Measurements from ENCODE around the gene KLHL8. TPM values are rescaled to one million over a fixed set of nuclear protein-coding genes. Genes with fewer than 3 reads are reported as not detected.
A peak's percentile ranks its signal among the peaks of the same experiment; 100 is the strongest.
"Not testable (repeated sequence)": the region's sequence is repeated elsewhere in the genome, so short reads cannot be mapped to it uniquely, and the experiment has no call there.

The KLHL8 gene
- total RNA-seq, 5 donors from 2014 or later (not counting 1 experiment from before 2014, with no cell fraction given) = 8.5 to 11.8 (median 9.8) TPM

GRCh38 chr4:87145934-87146333, 74.5 kb downstream of the KLHL8 start:
- H3K4me1 ChIP-seq (ENCODE audit: control insufficient read depth in 1 of 2, extremely low read depth in 1 of 2, insufficient read depth in 2 of 2, low read length in 2 of 2); H3K27ac ChIP-seq (ENCODE audit: low read length); POLR2A ChIA-PET; ATAC-seq (replicated peaks in 1 of 4); H3K9me3 Mint-ChIP-seq; H3K4me3 Mint-ChIP-seq; H3K4me1 Mint-ChIP-seq; H3K27me3 Mint-ChIP-seq; H3K27ac Mint-ChIP-seq; DNase-seq; H3K27me3 ChIP-seq (replicated peaks in 1 of 2; ENCODE audit: control insufficient read depth in 2 of 2, extremely low read depth in 1 of 2, insufficient read depth in 2 of 2, low read length in 1 of 2); H3K9me3 ChIP-seq; H3K4me3 ChIP-seq (ENCODE audit: control insufficient read depth in 1 of 2, extremely low read depth in 1 of 2, low read length in 1 of 2): not testable (repeated sequence)
- CTCF ChIA-PET = interaction anchor here (0.6 to 1.1 kb wide), 3 partner anchors 47 to 223 kb away, joined by 3 to 12 read pairs (median 3); no protein-coding TSS in a partner anchor
- peaks cover 0 to 13% of the 10 kb centered on the region in 2 donors for H3K36me3 ChIP-seq (ENCODE audit: control insufficient read depth in 2 of 2, extremely low read depth in 1 of 2, insufficient read depth in 1 of 2, low read length in 1 of 2)
- H3K36me3 Mint-ChIP-seq = peaks cover 19% of the 10 kb centered on the region
- 100% methylated on average over 1 of the region's 6 CpGs for WGBS (ENCODE audit: insufficient coverage)

- Histone ChIP-seq H3K36me3 (ENCODE audit: control insufficient read depth in 2 of 2, extremely low read depth in 1 of 2, insufficient read depth in 1 of 2, low read length in 1 of 2) (peaks cover 0 to 13% of the 10 kb centered on the region in 2 donors), H3K4me3 (ENCODE audit: control insufficient read depth in 1 of 2, extremely low read depth in 1 of 2, low read length in 1 of 2) (no peak overlapping the region), H3K4me1 (ENCODE audit: control insufficient read depth in 1 of 2, extremely low read depth in 1 of 2, insufficient read depth in 2 of 2, low read length in 2 of 2) (no peaks in the 10 kb centered on the region), H3K27me3 (replicated peaks in 1 of 2; ENCODE audit: control insufficient read depth in 2 of 2, extremely low read depth in 1 of 2, insufficient read depth in 2 of 2, low read length in 1 of 2) (no peaks in the 10 kb centered on the region), H3K9me3 (no peaks in the 10 kb centered on the region), H3K27ac (ENCODE audit: low read length) (no peak overlapping the region)
- CTCF ChIA-PET = no interaction called here
- Mint-ChIP-seq H3K9me3 (no peaks in the 10 kb centered on the region), H3K27me3 (no peaks in the 10 kb centered on the region), H3K27ac (peak overlapping the region in 1 of 2 donors; percentile 7), H3K36me3 (peaks cover 26% of the 10 kb centered on the region), H3K4me1 (peaks cover 0 to 2% (median 0%) of the 10 kb centered on the region in 3 donors), H3K4me3 (no peak overlapping the region)
- DNase-seq (no peak), ATAC-seq (replicated peaks in 1 of 4) (no peak)
- WGBS (ENCODE audit: insufficient coverage) = 50% methylated on average over 1 of the region's 2 CpGs
- POLR2A ChIA-PET = no interaction called here
Observed at GRCh38 chr4:87144356-87144755, 76.1 kb downstream of the KLHL8 start.

- H3K36me3 ChIP-seq (ENCODE audit: control insufficient read depth in 2 of 2, extremely low read depth in 1 of 2, insufficient read depth in 1 of 2, low read length in 1 of 2) = peaks cover 0 to 19% of the 10 kb centered on the region in 2 donors
- no peaks in the 10 kb centered on the region for H3K4me1 ChIP-seq (ENCODE audit: control insufficient read depth in 1 of 2, extremely low read depth in 1 of 2, insufficient read depth in 2 of 2, low read length in 2 of 2)
- H3K9me3 Mint-ChIP-seq = no peaks in the 10 kb centered on the region
- H3K27ac ChIP-seq (ENCODE audit: low read length) = no peak overlapping the region
- no peak overlapping the region for H3K4me3 ChIP-seq (ENCODE audit: control insufficient read depth in 1 of 2, extremely low read depth in 1 of 2, low read length in 1 of 2)
- no peaks in the 10 kb centered on the region for H3K27me3 ChIP-seq (replicated peaks in 1 of 2; ENCODE audit: control insufficient read depth in 2 of 2, extremely low read depth in 1 of 2, insufficient read depth in 2 of 2, low read length in 1 of 2)
- H3K4me3 Mint-ChIP-seq = no peak overlapping the region
- no peak for ATAC-seq (replicated peaks in 1 of 4)
- DNase-seq = no peak
- no peaks in the 10 kb centered on the region for H3K9me3 ChIP-seq
- no peak overlapping the region for H3K27ac Mint-ChIP-seq
- CTCF ChIA-PET = no interaction called here
- H3K36me3 Mint-ChIP-seq = peaks cover 45% of the 10 kb centered on the region
- no CpG with 5 or more reads among the region's 3 CpGs for WGBS (ENCODE audit: insufficient coverage)
- H3K27me3 Mint-ChIP-seq = no peaks in the 10 kb centered on the region
- peaks cover 0 to 2% (median 0%) of the 10 kb centered on the region in 3 donors for H3K4me1 Mint-ChIP-seq
- POLR2A ChIA-PET = no interaction called here
Observed at GRCh38 chr4:87141428-87141827, 79.0 kb downstream of the KLHL8 start.

DNA sequence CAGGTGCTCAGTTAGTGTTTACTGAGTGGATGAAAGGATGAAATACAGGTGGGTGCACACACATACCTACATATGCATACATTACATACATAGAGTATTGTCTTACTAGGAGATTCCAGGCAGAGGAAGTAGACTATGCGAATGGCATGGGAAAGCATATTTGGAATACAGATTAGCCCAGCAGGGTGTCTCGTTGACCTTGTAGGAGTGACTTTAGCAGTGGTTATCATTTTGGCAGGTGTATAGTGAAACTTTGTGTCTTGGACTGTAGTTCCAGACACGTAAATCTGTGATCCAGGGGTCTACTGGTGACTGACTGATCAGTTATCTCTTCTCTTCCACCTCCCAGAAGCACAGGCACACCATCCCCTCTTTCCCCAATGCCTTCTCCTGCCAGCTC, 86.3 kb downstream of the KLHL8 start:
- Histone ChIP-seq H3K36me3 (ENCODE audit: control insufficient read depth in 2 of 2, extremely low read depth in 1 of 2, insufficient read depth in 1 of 2, low read length in 1 of 2) (peaks cover 7 to 64% of the 10 kb centered on the region in 2 donors), H3K4me1 (ENCODE audit: control insufficient read depth in 1 of 2, extremely low read depth in 1 of 2, insufficient read depth in 2 of 2, low read length in 2 of 2) (no peaks in the 10 kb centered on the region), H3K4me3 (ENCODE audit: control insufficient read depth in 1 of 2, extremely low read depth in 1 of 2, low read length in 1 of 2) (no peak overlapping the region), H3K27ac (ENCODE audit: low read length) (no peak overlapping the region), H3K27me3 (replicated peaks in 1 of 2; ENCODE audit: control insufficient read depth in 2 of 2, extremely low read depth in 1 of 2, insufficient read depth in 2 of 2, low read length in 1 of 2) (no peaks in the 10 kb centered on the region), H3K9me3 (no peaks in the 10 kb centered on the region)
- peaks cover 68% of the 10 kb centered on the region for H3K36me3 Mint-ChIP-seq
- no peaks in the 10 kb centered on the region for H3K9me3 Mint-ChIP-seq
- DNase-seq (no peak), ATAC-seq (replicated peaks in 1 of 4) (no peak)
- no CpG with 5 or more reads among the region's 3 CpGs for WGBS (ENCODE audit: insufficient coverage)
- H3K4me3 Mint-ChIP-seq = no peak overlapping the region
- ChIA-PET POLR2A (no interaction called here), CTCF (interaction anchor here (1.0 to 1.1 kb wide), 2 partner anchors 16 kb away, joined by 3 read pairs; no protein-coding TSS in a partner anchor)
- H3K4me1 Mint-ChIP-seq = no peaks in the 10 kb centered on the region
- H3K27ac Mint-ChIP-seq = peak overlapping the region in 1 of 2 donors; percentile 24
- no peaks in the 10 kb centered on the region for H3K27me3 Mint-ChIP-seq

GRCh38 chr4:87133183-87133582, 87.2 kb downstream of the KLHL8 start:
- Mint-ChIP-seq H3K4me1 (no peaks in the 10 kb centered on the region), H3K36me3 (peaks cover 72% of the 10 kb centered on the region), H3K4me3 (no peak overlapping the region), H3K27ac (no peak overlapping the region), H3K27me3 (no peaks in the 10 kb centered on the region), H3K9me3 (no peaks in the 10 kb centered on the region)
- POLR2A ChIA-PET = no interaction called here
- H3K4me1 ChIP-seq (ENCODE audit: control insufficient read depth in 1 of 2, extremely low read depth in 1 of 2, insufficient read depth in 2 of 2, low read length in 2 of 2) = no peaks in the 10 kb centered on the region
- H3K9me3 ChIP-seq = no peaks in the 10 kb centered on the region
- no CpG with 5 or more reads among the region's 2 CpGs for WGBS (ENCODE audit: insufficient coverage)
- DNase-seq (no peak), ATAC-seq (replicated peaks in 1 of 4) (no peak)
- no peaks in the 10 kb centered on the region for H3K27me3 ChIP-seq (replicated peaks in 1 of 2; ENCODE audit: control insufficient read depth in 2 of 2, extremely low read depth in 1 of 2, insufficient read depth in 2 of 2, low read length in 1 of 2)
- no peak overlapping the region for H3K27ac ChIP-seq (ENCODE audit: low read length)
- H3K36me3 ChIP-seq (ENCODE audit: control insufficient read depth in 2 of 2, extremely low read depth in 1 of 2, insufficient read depth in 1 of 2, low read length in 1 of 2) = peaks cover 7 to 68% of the 10 kb centered on the region in 2 donors
- CTCF ChIA-PET = interaction anchor here in 1 of 2 donors (1.1 kb wide), 1 partner anchor 17 kb away, joined by 3 read pairs; no protein-coding TSS in a partner anchor
- H3K4me3 ChIP-seq (ENCODE audit: control insufficient read depth in 1 of 2, extremely low read depth in 1 of 2, low read length in 1 of 2) = no peak overlapping the region

GRCh38 chr4:87132035-87132434, 88.4 kb downstream of the KLHL8 start:
- no peak overlapping the region for H3K27ac ChIP-seq (ENCODE audit: low read length)
- H3K27ac Mint-ChIP-seq = no peak overlapping the region
- H3K27me3 ChIP-seq (replicated peaks in 1 of 2; ENCODE audit: control insufficient read depth in 2 of 2, extremely low read depth in 1 of 2, insufficient read depth in 2 of 2, low read length in 1 of 2) = no peaks in the 10 kb centered on the region
- H3K4me3 ChIP-seq (ENCODE audit: control insufficient read depth in 1 of 2, extremely low read depth in 1 of 2, low read length in 1 of 2) = no peak overlapping the region
- H3K9me3 Mint-ChIP-seq = no peaks in the 10 kb centered on the region
- ChIA-PET POLR2A (interaction anchor here in 1 of 2 donors (0.6 kb wide), 1 partner anchor 33 kb away, joined by 3 read pairs; no protein-coding TSS in a partner anchor), CTCF (no interaction called here)
- H3K4me1 Mint-ChIP-seq = no peaks in the 10 kb centered on the region
- no peak for ATAC-seq (replicated peaks in 1 of 4)
- H3K4me3 Mint-ChIP-seq = no peak overlapping the region
- no peaks in the 10 kb centered on the region for H3K9me3 ChIP-seq
- 80% methylated on average over 1 of the region's 8 CpGs for WGBS (ENCODE audit: insufficient coverage)
- peaks cover 70% of the 10 kb centered on the region for H3K36me3 Mint-ChIP-seq
- H3K4me1 ChIP-seq (ENCODE audit: control insufficient read depth in 1 of 2, extremely low read depth in 1 of 2, insufficient read depth in 2 of 2, low read length in 2 of 2) = no peaks in the 10 kb centered on the region
- DNase-seq = no peak
- H3K27me3 Mint-ChIP-seq = no peaks in the 10 kb centered on the region
- peaks cover 11 to 78% of the 10 kb centered on the region in 2 donors for H3K36me3 ChIP-seq (ENCODE audit: control insufficient read depth in 2 of 2, extremely low read depth in 1 of 2, insufficient read depth in 1 of 2, low read length in 1 of 2)
